ENCODE data around the gene PPM1J.

GRCh38 chr1:112723511-112723839 is 8.3 kb upstream of the PPM1J start:
- no peak for TF ChIP-seq CTCF (IDR thresholded peaks at IDR 0.05)
- no peak for TF ChIP-seq EP300 (IDR thresholded peaks at IDR 0.05)
